ENCODE data around the gene SIGLEC9.

SIGLEC9 gene

DNA sequence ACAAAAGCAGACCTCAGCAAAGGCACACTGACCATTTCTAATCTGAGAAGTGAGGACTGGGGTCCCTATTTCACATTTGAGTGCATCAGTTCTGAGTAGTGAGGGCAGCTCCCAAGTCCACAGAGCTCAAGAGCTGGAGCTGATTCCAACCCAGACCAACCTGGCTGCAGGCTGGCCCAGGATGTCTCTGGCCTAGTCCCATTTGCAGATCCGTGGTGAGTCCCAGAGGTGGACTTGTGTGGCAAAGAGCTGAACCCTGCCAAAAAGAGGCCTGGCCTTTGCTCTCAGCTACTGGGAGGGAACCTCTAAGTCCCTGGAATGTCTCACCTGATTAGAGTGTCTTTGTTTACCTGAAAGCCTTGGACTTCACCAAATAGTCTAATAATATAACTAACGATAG is 32.0 kb downstream of the SIGLEC9 start:
- no peak overlapping the region for H3K4me3 ChIP-seq (ENCODE audit: low read length)
- no peak for DNase-seq (ENCODE audit: low read depth)
- TF ChIP-seq, protein P1, sequence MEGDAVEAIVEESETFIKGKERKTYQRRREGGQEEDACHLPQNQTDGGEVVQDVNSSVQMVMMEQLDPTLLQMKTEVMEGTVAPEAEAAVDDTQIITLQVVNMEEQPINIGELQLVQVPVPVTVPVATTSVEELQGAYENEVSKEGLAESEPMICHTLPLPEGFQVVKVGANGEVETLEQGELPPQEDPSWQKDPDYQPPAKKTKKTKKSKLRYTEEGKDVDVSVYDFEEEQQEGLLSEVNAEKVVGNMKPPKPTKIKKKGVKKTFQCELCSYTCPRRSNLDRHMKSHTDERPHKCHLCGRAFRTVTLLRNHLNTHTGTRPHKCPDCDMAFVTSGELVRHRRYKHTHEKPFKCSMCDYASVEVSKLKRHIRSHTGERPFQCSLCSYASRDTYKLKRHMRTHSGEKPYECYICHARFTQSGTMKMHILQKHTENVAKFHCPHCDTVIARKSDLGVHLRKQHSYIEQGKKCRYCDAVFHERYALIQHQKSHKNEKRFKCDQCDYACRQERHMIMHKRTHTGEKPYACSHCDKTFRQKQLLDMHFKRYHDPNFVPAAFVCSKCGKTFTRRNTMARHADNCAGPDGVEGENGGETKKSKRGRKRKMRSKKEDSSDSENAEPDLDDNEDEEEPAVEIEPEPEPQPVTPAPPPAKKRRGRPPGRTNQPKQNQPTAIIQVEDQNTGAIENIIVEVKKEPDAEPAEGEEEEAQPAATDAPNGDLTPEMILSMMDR (conservative IDR thresholded peaks at IDR 0.05; ENCODE audit: low read length): no peak

DNA sequence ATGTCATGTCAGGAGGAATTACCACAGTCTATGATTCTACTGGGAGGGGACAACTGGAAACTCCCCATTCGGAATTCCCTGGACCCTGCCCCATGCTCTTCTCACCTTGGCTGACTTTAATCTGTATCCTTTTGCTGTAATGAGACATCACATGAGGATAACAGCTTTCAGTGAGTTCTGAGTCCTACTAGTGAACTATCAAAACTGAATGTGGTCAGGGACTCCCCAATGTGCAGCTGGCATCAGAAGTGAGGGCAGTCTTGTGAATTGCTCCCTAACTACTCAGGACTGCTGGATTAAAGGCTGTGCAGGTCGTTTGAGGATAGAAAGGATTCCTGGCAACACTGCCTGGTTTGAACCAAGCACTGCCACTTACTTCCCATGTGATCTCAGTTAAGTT is 32.6 kb downstream of the SIGLEC9 start:
- no peak for DNase-seq (ENCODE audit: low read depth)
- TF ChIP-seq, protein P1 (conservative IDR thresholded peaks at IDR 0.05; ENCODE audit: low read length): no peak

DNA sequence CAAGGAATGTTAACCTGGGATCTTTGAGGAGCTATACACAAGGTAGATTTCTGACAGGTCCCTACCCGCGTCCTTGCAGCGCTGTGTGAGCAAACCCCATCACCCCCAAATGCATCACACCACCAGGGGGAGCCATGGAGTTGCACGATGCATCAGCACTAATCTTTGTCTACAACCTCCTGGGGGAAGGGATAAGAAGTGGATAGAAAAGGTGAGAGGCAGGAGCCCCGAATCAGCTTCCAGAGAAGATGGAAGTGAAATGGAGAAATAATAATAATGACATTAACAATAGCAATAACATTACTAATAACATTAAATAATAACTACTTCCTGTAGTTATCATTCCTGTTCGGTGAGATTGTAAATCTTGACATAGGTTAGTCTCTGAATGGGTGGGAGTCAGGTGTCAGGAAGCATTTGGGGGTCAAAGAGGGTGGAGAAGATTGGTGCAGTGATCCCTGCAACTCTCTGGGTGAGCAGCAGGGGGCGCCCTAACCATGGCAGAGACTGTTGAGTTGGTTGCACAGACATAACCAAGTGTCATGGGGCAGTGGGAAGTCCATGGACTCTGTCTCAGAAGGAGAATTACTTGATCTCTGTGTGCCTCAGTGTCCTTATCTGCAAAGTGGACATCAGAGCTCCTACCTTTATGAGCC is 33.9 kb downstream of the SIGLEC9 start:
- peak; percentile 8 for DNase-seq (ENCODE audit: low read depth)
- no peak overlapping the region for H3K4me3 ChIP-seq (ENCODE audit: low read length)
- TF ChIP-seq, protein P1 (conservative IDR thresholded peaks at IDR 0.05; ENCODE audit: low read length): peak; percentile 61

More for the DNA sequence above, 32.6 kb downstream of the SIGLEC9 start:
- no peak overlapping the region for H3K4me3 ChIP-seq (ENCODE audit: low read length)

DNA sequence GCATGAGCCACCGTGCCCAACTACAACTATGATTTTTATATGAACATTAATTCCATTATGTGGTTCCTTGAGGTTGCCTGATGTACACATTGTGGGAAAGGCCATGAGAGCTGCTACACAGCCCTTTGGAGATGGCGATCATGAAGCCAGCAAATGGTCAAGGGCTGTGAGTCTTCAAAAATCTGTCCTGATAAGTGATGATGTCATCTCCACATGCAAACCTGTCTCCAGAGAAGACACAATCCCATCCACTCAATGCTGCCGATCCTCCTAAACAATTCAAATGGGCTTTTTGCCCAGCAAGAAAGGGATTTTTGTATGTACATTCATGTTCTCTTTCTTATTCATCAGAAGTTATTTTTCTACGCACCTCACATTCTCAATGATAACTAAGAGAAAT is 35.0 kb downstream of the SIGLEC9 start:
- no peak overlapping the region for H3K4me3 ChIP-seq (ENCODE audit: low read length)
- TF ChIP-seq, protein P1 (conservative IDR thresholded peaks at IDR 0.05; ENCODE audit: low read length): no peak
- no peak for DNase-seq (ENCODE audit: low read depth)

DNA sequence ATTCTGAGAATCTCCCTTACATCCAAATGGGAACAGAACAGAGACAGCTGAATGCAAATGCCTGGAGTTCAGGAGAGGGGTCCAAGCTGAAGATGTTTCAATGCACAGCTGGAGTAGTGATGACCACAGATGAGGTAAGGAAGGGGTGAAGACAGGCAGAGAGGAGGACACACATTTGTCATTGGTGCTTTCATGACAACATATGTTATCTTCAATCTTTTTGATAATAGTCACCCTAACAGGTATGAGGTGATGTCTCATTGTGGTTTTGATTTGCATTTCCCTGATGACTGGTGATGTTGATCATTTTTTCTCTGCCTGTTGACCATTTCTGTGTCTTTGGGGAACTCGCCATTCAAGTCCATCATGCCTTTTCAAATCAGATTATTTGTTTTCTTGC is 36.6 kb downstream of the SIGLEC9 start:
- no peak for DNase-seq (ENCODE audit: low read depth)
- TF ChIP-seq, protein P1 (conservative IDR thresholded peaks at IDR 0.05; ENCODE audit: low read length): no peak
- H3K4me3 ChIP-seq (ENCODE audit: low read length): no peak overlapping the region

DNA sequence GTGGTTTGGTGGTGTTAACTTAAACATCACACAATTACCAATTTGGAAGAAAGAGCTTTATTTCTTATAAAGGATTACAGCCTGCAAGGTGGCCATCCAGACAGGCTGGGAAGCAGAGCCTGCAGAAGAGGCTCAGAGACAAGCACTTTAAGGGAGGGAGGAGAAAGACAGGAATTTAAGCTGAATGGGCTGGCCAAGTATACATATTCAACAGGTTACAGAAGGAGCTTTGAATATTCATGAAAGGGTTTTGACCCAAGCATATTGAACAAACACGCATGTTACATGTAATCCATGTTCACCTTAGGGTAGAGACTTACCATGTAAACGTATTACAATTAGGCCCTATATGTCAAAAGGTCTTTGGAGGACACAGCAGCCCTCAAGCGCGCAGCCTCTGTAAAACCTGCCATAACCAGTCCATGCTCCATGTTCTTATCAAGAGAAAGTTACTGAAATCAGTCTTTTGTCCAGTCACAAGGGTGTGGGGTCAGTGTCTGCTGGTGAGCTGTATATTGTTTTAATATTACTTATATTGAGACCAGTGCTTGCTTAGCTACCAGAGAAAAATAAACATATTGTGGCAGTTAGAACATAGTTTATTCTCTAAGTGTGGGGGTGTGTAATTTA is 37.3 kb downstream of the SIGLEC9 start:
- no peak for DNase-seq (ENCODE audit: low read depth)
- TF ChIP-seq, protein P1 (conservative IDR thresholded peaks at IDR 0.05; ENCODE audit: low read length): no peak
- H3K4me3 ChIP-seq (ENCODE audit: low read length): no peak overlapping the region

DNA sequence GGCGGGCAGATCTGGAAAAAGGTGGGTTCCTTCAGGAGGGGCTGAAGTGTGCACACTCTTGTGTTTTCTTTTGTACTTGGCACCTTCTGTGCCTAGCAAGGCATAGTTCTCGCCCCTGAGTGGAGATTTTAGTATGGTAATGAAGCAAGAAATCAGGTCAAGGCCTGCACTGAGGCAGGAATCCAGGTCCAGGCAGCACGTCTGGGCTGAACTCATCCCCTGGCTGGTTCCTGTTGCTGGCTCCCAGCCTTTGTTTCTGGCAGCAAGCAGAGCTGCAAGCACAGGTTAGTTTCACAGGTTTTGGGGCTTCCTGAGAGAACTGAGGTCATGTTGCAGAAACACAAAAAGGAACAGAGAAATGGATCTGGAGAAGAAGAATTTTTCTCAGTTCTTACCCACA is 38.6 kb downstream of the SIGLEC9 start:
- TF ChIP-seq, protein P1 (conservative IDR thresholded peaks at IDR 0.05; ENCODE audit: low read length): no peak
- no peak for DNase-seq (ENCODE audit: low read depth)
- H3K4me3 ChIP-seq (ENCODE audit: low read length): no peak overlapping the region

Data from AG10803 (cell line).